ENCODE data around the gene VWDE. TPM values are rescaled to one million over a fixed set of nuclear protein-coding genes. Genes with fewer than 3 reads are reported as not detected.

VWDE gene
- polyA plus RNA-seq, 1 donor from 2014 or later, result 0.27 TPM

DNA sequence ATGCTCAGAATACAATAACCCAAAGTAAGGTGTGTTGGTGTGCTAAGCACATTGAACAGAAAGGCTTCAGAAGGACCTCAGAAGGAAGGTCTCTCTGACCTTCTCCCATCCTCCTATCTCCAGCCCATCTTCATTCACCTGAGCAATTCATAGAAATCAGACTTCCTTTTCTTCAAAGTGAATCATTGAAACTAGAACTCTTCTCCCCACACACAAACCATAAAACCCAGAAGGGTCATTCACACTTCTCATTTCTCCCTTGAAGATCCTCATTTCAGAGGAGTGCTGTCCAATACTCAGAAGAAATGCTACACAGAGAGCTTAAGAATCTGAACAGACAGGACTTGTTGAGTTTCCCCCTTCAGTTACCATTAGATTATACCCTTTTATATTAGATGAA, 89.5 kb downstream of the VWDE start:
- Histone ChIP-seq H3K4me3 (ENCODE audit: low read length) (no peak overlapping the region), H4K20me1 (ENCODE audit: insufficient read depth) (no peaks in the 10 kb centered on the region), H3K79me2 (replicated peaks; ENCODE audit: insufficient read depth, low read length) (no peaks in the 10 kb centered on the region), H3K9me3 (ENCODE audit: low read length) (no peaks in the 10 kb centered on the region), H3F3A (ENCODE audit: insufficient read depth, low read length, poor library complexity, severe bottlenecking) (no peaks in the 10 kb centered on the region), H3K4me2 (ENCODE audit: low read length) (no peak overlapping the region), H3K36me3 (ENCODE audit: insufficient read depth, low read length) (no peaks in the 10 kb centered on the region), H3K27ac (ENCODE audit: low read length) (no peak overlapping the region), H2AFZ (ENCODE audit: low read depth, low read length) (no peak overlapping the region), H3K9ac (ENCODE audit: low read length) (no peak overlapping the region), H3K9me2 (ENCODE audit: insufficient read depth, low read length) (no peaks in the 10 kb centered on the region), H3K27me3 (ENCODE audit: insufficient read depth, low read depth, low read length) (no peaks in the 10 kb centered on the region)
- TF ChIP-seq MXI1 (conservative IDR thresholded peaks at IDR 0.05; ENCODE audit: poor library complexity, severe bottlenecking) (no peak), CTCF (IDR thresholded peaks at IDR 0.05; ENCODE audit: poor library complexity, severe bottlenecking) (no peak), EZH2 (IDR thresholded peaks at IDR 0.05; ENCODE audit: borderline replicate concordance, insufficient read depth, low read length, poor library complexity, severe bottlenecking) (no peak), RAD21 (conservative IDR thresholded peaks at IDR 0.05) (no peak), EP300 (conservative IDR thresholded peaks at IDR 0.05; ENCODE audit: poor library complexity, severe bottlenecking) (no peak)
- TF ChIP-seq, protein P1, sequence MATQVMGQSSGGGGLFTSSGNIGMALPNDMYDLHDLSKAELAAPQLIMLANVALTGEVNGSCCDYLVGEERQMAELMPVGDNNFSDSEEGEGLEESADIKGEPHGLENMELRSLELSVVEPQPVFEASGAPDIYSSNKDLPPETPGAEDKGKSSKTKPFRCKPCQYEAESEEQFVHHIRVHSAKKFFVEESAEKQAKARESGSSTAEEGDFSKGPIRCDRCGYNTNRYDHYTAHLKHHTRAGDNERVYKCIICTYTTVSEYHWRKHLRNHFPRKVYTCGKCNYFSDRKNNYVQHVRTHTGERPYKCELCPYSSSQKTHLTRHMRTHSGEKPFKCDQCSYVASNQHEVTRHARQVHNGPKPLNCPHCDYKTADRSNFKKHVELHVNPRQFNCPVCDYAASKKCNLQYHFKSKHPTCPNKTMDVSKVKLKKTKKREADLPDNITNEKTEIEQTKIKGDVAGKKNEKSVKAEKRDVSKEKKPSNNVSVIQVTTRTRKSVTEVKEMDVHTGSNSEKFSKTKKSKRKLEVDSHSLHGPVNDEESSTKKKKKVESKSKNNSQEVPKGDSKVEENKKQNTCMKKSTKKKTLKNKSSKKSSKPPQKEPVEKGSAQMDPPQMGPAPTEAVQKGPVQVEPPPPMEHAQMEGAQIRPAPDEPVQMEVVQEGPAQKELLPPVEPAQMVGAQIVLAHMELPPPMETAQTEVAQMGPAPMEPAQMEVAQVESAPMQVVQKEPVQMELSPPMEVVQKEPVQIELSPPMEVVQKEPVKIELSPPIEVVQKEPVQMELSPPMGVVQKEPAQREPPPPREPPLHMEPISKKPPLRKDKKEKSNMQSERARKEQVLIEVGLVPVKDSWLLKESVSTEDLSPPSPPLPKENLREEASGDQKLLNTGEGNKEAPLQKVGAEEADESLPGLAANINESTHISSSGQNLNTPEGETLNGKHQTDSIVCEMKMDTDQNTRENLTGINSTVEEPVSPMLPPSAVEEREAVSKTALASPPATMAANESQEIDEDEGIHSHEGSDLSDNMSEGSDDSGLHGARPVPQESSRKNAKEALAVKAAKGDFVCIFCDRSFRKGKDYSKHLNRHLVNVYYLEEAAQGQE (IDR thresholded peaks at IDR 0.05; ENCODE audit: borderline replicate concordance), result no peak

- H3K9ac ChIP-seq (ENCODE audit: low read length), result no peak overlapping the region
- no peak for TF ChIP-seq EP300 (conservative IDR thresholded peaks at IDR 0.05; ENCODE audit: poor library complexity, severe bottlenecking)
- no peak for TF ChIP-seq CTCF (IDR thresholded peaks at IDR 0.05; ENCODE audit: poor library complexity, severe bottlenecking)
- no peak for TF ChIP-seq POLR2AphosphoS5 (IDR thresholded peaks at IDR 0.05)
- TF ChIP-seq EZH2 (IDR thresholded peaks at IDR 0.05; ENCODE audit: borderline replicate concordance, insufficient read depth, low read length, poor library complexity, severe bottlenecking), result no peak
- TF ChIP-seq, protein P1 (IDR thresholded peaks at IDR 0.05; ENCODE audit: borderline replicate concordance), result no peak
- no peak for TF ChIP-seq SMC3 (conservative IDR thresholded peaks at IDR 0.05; ENCODE audit: poor library complexity)
- no peak for TF ChIP-seq TAF1 (IDR thresholded peaks at IDR 0.05; ENCODE audit: low read depth)
- no peak for TF ChIP-seq RAD21 (conservative IDR thresholded peaks at IDR 0.05)
- H3F3A ChIP-seq (ENCODE audit: insufficient read depth, low read length, poor library complexity, severe bottlenecking), result no peaks in the 10 kb centered on the region
- no peaks in the 10 kb centered on the region for H4K20me1 ChIP-seq (ENCODE audit: insufficient read depth)
- no peaks in the 10 kb centered on the region for H3K36me3 ChIP-seq (ENCODE audit: insufficient read depth, low read length)
- no peak overlapping the region for H3K4me3 ChIP-seq (ENCODE audit: low read length)
- no peak overlapping the region for H3K4me2 ChIP-seq (ENCODE audit: low read length)
- H3K9me3 ChIP-seq (ENCODE audit: low read length), result no peaks in the 10 kb centered on the region
- H3K79me2 ChIP-seq (replicated peaks; ENCODE audit: insufficient read depth, low read length), result no peaks in the 10 kb centered on the region
- H3K27ac ChIP-seq (ENCODE audit: low read length), result no peak overlapping the region
- H3K9me2 ChIP-seq (ENCODE audit: insufficient read depth, low read length), result no peaks in the 10 kb centered on the region
- no peaks in the 10 kb centered on the region for H3K27me3 ChIP-seq (ENCODE audit: insufficient read depth, low read depth, low read length)
- no peak overlapping the region for H2AFZ ChIP-seq (ENCODE audit: low read depth, low read length)
Measured at GRCh38 chr7:12305502-12305901, 98.2 kb downstream of the VWDE start.

Measured in neural cell (in vitro differentiated cells).